Uterus (tissue), 4 donors: Measurements from ENCODE around the gene ANKRD12. TPM values are rescaled to one million over a fixed set of nuclear protein-coding genes. Genes with fewer than 3 reads are reported as not detected.

Experiments
- DNase-seq, 2 donors: peaks; one replicate each; pipeline ENCODE4 v3.0.0-alpha.2; 2019 to 2020
- H3K27ac ChIP-seq, 2 donors: fragments of 200-600 bp; sonication (generic); 1 replicate in 1 of 2; 2 replicates in 1 of 2; pipeline ENCODE4 v1.5.1; 2016 to 2018
- H3K27me3 ChIP-seq, 2 donors: fragments of 200-600 bp; sonication (generic); one replicate each; pipeline ENCODE4 v1.5.1; 2018 to 2019; ENCODE audit warnings: control low read depth in 1 of 2
- H3K36me3 ChIP-seq, 2 donors: fragments of 200-600 bp; sonication (generic); one replicate each; pipeline ENCODE4 v1.5.1; 2019; ENCODE audit warnings: control low read depth in 1 of 2
- H3K4me1 ChIP-seq, 2 donors: fragments of 200-600 bp; sonication (generic); one replicate each; pipeline ENCODE4 v1.5.1; 2018 to 2019; ENCODE audit warnings: control low read depth in 1 of 2
- H3K4me3 ChIP-seq, 2 donors: fragments of 200-600 bp; sonication (generic); 1 replicate in 1 of 2; 2 replicates in 1 of 2; pipeline ENCODE4 v1.5.1; 2018 to 2019; ENCODE audit warnings: mild to moderate bottlenecking in 1 of 2
- H3K9me3 ChIP-seq, 2 donors: fragments of 200-600 bp; sonication (generic); one replicate each; pipeline ENCODE4 v1.5.1; 2019; ENCODE audit warnings: control low read depth in 1 of 2
- POLR2A ChIP-seq, 2 donors: fragments of 450-650 bp; IDR thresholded peaks; one replicate each; pipeline ENCODE4 v1.6.1; 2016; ENCODE audit warnings: antibody characterized with exemption in 2 of 2, mild to moderate bottlenecking in 1 of 2, moderate library complexity in 1 of 2
- intact Hi-C: fragments of 100-400 bp; cut with DNase I; formaldehyde crosslinking; loops from one replicate; pipeline ENCODE4 v1.15.1; 2023; ENCODE audit warnings: low total_unique reads
- total RNA-seq, 4 donors: library from RNA; depleted of rRNA in 3 of 4; stranded (reverse); fragments of >200 nt in 3 of 4; gene quantifications; one replicate each; pipeline versions ENCODE4 v1.1.0 to v1.2.4, GENCODE V29; 2014 to 2023
- TF ChIP-seq, protein P1 (sequence below), 4 experiments: fragments of 200-600 bp in 2 of 4; fragments of 450-650 bp in 2 of 4; sonication (generic) in 2 of 4; IDR thresholded peaks; one replicate each; pipeline ENCODE4 v1.5.1; 2016 to 2019; ENCODE audit warnings: antibody characterized with exemption in 4 of 4, mild to moderate bottlenecking in 2 of 4, moderate library complexity in 1 of 4
- donor health status: DM: yes; HTN: yes; CAD: no.

ANKRD12 gene
- total RNA-seq, 4 donors from 2014 or later = 29.1 to 122 (median 43.6) TPM

GRCh38 chr18:9273221-9273620 is 136.6 kb downstream of the ANKRD12 start:
- TF ChIP-seq, protein P1, sequence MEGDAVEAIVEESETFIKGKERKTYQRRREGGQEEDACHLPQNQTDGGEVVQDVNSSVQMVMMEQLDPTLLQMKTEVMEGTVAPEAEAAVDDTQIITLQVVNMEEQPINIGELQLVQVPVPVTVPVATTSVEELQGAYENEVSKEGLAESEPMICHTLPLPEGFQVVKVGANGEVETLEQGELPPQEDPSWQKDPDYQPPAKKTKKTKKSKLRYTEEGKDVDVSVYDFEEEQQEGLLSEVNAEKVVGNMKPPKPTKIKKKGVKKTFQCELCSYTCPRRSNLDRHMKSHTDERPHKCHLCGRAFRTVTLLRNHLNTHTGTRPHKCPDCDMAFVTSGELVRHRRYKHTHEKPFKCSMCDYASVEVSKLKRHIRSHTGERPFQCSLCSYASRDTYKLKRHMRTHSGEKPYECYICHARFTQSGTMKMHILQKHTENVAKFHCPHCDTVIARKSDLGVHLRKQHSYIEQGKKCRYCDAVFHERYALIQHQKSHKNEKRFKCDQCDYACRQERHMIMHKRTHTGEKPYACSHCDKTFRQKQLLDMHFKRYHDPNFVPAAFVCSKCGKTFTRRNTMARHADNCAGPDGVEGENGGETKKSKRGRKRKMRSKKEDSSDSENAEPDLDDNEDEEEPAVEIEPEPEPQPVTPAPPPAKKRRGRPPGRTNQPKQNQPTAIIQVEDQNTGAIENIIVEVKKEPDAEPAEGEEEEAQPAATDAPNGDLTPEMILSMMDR (IDR thresholded peaks at IDR 0.05) = no peak
- no peak for TF ChIP-seq POLR2A (IDR thresholded peaks at IDR 0.05)
- Histone ChIP-seq H3K9me3 (no peaks in the 10 kb centered on the region), H3K4me1 (no peaks in the 10 kb centered on the region), H3K4me3 (no peak overlapping the region), H3K27me3 (no peaks in the 10 kb centered on the region), H3K36me3 (no peaks in the 10 kb centered on the region), H3K27ac (no peak overlapping the region)
- DNase-seq = no peak
- intact Hi-C loops = no loop called here

DNA sequence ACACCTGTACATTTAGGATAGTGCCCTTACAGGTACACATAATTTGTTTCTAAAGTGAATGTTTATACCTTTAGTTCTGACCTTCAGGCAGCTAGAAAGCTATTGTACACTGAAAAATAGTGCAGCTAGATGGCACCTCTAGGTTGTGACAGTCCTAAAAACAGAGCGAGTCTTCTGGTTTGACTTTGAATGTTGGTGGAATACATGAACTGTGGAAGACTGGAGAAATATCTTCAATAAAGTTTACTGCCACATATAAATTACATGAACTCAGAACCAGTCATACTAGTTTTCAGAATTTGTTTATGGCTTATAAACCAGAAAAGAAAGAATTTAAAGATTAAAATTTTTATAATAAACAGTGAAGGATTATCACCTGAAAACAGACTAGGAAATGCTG is 139.3 kb downstream of the ANKRD12 start:
- no peaks in the 10 kb centered on the region for H3K27me3 ChIP-seq
- DNase-seq = no peak
- no peaks in the 10 kb centered on the region for H3K4me1 ChIP-seq
- no peak overlapping the region for H3K4me3 ChIP-seq
- no peaks in the 10 kb centered on the region for H3K9me3 ChIP-seq
- TF ChIP-seq, protein P1 (IDR thresholded peaks at IDR 0.05) = no peak
- H3K36me3 ChIP-seq = no peaks in the 10 kb centered on the region
- intact Hi-C loops = no loop called here
- H3K27ac ChIP-seq = no peak overlapping the region

DNA sequence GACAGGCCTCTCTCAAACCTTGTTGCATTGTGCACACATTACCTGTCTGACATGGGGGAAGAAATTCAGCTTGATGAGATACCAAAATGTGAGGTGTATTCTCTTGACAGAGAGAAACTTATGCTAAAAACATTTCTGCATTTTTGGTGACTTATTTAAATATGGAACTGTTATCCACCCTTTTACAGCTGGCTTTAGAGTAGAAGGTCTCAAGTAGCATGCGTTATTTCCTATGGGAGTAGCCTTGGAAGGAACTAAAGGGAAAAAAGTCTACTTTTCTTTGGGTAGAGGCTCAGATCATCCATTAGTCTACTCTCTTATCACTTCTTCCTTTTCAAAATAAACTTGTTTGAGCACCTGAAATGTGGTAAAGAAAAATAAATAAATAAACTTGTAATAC is 141.4 kb downstream of the ANKRD12 start:
- H3K36me3 ChIP-seq = no peaks in the 10 kb centered on the region
- no peak for TF ChIP-seq POLR2A (IDR thresholded peaks at IDR 0.05)
- TF ChIP-seq, protein P1 (IDR thresholded peaks at IDR 0.05) = no peak
- H3K4me3 ChIP-seq = no peak overlapping the region
- intact Hi-C loops = no loop called here
- DNase-seq = no peak
- H3K27ac ChIP-seq = no peak overlapping the region
- H3K9me3 ChIP-seq = no peaks in the 10 kb centered on the region
- H3K27me3 ChIP-seq = no peaks in the 10 kb centered on the region
- H3K4me1 ChIP-seq = no peaks in the 10 kb centered on the region

DNA sequence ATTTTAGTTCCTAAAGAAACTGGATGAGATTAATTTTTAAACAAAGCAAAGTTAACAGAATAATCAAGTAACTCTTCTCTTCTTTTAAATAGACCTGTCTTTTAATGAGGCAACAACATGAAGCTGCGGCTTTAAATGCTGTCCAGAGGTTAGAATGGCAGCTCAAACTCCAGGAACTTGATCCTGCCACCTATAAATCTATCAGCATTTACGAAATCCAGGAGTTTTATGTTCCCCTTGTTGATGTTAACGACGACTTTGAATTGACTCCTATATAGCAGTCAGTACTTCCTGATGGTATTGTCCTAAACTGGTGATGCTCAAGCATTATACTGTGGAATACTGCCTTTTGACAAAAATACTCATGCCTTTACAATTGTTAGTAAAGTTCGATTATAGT is 144.3 kb downstream of the ANKRD12 start:
- Histone ChIP-seq H3K4me3 (no peak overlapping the region), H3K27me3 (no peaks in the 10 kb centered on the region), H3K9me3 (no peaks in the 10 kb centered on the region), H3K36me3 (no peaks in the 10 kb centered on the region), H3K4me1 (no peaks in the 10 kb centered on the region), H3K27ac (no peak overlapping the region)
- DNase-seq = no peak
- TF ChIP-seq, protein P1 (IDR thresholded peaks at IDR 0.05) = no peak
- TF ChIP-seq POLR2A (IDR thresholded peaks at IDR 0.05) = no peak
- intact Hi-C loops = no loop called here

- DNase-seq = no peak
- H3K9me3 ChIP-seq = no peaks in the 10 kb centered on the region
- TF ChIP-seq POLR2A (IDR thresholded peaks at IDR 0.05) = no peak
- H3K4me1 ChIP-seq = no peaks in the 10 kb centered on the region
- no peak overlapping the region for H3K4me3 ChIP-seq
- H3K36me3 ChIP-seq = no peaks in the 10 kb centered on the region
- H3K27me3 ChIP-seq = no peaks in the 10 kb centered on the region
- H3K27ac ChIP-seq = no peak overlapping the region
- intact Hi-C loops = no loop called here
These were observed 145.2 kb downstream of the ANKRD12 start for GRCh38 chr18:9281780-9282179.

- no peak for TF ChIP-seq POLR2A (IDR thresholded peaks at IDR 0.05)
- TF ChIP-seq, protein P1 (IDR thresholded peaks at IDR 0.05) = no peak
- Histone ChIP-seq H3K27me3 (no peaks in the 10 kb centered on the region), H3K36me3 (no peaks in the 10 kb centered on the region), H3K4me1 (no peaks in the 10 kb centered on the region), H3K9me3 (no peaks in the 10 kb centered on the region), H3K27ac (no peak overlapping the region), H3K4me3 (no peak overlapping the region)
- intact Hi-C loops = no loop called here
- DNase-seq = no peak
These were observed 147.2 kb downstream of the ANKRD12 start for GRCh38 chr18:9283791-9284190.
